Inflammatory macrophage (primary cell): Measurements from ENCODE around the gene PKP1.

Experiments used
- DNase-seq, 2 donors: peaks; one replicate each; pipeline ENCODE4 v3.0.0-alpha.2; 2020 to 2022

PKP1 gene

DNA sequence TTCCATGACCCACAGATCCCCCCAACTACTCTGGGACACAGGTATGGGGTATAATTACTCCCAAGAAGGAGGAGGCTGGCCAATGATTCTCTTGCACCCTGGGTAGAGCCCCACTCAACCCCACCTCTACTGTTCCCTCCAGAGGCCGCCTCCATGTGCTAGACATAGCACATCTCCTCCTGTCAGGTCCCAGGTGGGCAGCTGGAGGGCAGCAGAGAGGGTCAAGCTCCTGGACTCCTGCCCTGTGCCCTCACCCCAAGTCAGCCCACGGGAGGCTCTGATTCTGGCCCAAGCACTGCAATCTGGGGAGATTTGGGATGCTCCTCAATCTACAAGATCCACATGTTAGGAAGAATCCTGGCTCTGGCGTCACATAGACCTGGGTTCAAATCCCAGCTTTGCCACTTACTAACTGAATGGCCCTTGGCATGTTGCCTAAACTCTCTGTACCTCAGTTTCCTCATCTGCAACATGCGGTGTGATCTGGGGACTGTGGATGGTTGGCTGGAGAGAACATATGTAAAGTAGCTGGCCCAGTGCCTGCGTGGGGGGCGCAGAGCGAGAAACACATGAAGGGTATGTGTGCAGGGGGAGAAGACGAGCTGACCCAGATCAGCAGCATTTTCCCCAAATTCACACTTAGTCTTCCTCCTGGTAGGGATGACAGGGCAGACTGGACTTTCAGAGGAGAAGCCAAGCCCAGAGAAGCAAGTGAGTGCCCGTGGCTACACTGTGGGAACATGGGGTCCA, 71.0 kb downstream of the PKP1 start:
- no peak for DNase-seq

DNA sequence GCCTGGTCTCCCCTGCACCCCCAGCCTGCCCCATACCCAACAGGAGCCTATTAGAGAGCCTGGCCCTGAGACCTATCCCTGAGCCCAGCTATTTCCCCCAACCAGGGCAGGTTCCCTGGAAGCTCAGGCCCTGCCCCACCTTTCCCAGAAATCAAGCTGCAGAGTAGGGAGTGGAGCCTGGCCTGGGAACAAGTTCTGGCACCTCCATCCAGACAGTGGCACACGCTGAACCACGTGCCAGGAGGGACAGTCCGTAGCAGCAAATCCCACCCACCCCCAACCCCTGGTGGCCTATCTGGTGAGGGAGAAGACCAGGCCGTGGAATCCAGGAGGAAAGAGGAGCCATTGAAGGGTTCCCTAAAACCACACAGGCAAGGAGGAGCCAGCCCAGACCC, 71.6 kb downstream of the PKP1 start:
- no peak for DNase-seq

DNA sequence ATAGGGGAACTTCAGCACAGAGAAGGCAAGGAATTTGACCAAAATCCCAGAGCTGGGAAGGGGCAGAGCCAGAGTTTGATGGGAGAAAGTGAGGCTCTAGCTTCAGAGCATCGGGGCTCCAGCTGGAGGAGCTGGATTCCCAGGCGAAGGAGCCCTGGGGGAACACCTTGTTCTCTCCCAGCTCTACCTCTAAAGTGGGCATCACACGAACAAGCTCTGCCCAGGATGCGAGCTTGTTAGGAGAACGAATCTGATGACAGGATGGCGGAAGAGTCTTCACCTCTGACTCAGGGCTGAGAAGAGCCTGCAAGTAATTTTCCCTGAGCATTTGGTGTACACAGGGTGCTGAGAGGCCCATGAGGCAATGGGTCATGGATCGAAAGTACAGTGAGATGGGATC, 72.2 kb downstream of the PKP1 start:
- no peak for DNase-seq

DNA sequence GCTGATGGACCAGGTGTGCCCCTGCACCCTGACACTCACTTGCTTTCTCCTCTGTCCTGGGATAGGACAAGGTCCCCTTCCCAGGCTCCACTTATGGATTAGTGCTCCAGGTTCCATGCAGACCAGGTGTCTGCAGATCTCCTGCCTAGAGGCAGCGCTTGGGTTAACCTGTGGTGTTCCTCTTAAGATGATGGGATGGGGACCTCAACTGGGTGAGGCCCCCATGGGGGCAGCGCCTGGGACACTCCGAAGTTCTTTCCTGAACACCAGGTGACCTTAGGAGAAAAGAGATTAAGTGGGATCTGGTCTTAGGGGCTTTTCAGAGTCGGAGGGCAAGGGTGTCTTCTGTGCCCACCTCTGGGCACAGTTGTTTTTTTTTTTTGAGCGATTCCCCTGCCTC, 72.9 kb downstream of the PKP1 start:
- DNase-seq = no peak

DNA sequence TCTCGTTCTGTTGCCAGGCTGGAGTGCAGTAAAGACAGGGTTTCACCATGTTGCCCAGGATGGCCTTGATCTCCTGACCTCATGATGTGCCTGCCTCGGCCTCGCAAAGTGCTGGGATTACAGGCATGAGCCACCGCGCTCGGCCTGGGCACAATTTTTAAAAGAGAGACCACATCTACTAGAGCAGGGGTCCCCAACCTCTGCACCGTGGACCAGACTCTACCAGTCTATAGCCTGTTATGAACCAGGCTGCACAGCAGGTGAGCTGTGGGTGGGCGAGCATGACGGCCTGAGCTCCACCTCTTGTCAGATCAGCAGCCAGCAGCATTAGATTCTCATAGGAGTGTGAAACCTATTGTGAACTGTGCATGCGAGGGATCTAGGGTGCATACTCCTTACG, 73.4 kb downstream of the PKP1 start:
- DNase-seq = no peak

DNA sequence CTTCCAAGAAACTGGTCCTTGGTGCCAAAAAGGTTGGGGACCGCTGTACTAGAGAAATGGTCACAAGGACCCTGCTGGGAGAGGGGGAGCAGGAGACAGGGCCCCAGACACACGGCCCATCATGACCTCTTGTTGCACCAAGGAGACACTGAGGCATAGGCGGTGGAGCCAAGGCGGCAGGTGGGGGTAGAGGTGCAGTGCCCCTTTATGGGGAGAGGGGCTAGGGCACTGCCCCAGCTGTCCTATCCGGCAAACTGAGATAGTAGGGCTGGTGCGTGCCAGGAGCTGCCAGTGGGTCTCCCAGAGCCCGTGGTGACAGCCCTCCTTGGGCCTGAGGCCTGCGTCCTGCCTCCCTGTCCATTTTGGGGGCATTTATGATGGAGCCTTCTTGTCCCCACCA, 73.9 kb downstream of the PKP1 start:
- DNase-seq = no peak

DNA sequence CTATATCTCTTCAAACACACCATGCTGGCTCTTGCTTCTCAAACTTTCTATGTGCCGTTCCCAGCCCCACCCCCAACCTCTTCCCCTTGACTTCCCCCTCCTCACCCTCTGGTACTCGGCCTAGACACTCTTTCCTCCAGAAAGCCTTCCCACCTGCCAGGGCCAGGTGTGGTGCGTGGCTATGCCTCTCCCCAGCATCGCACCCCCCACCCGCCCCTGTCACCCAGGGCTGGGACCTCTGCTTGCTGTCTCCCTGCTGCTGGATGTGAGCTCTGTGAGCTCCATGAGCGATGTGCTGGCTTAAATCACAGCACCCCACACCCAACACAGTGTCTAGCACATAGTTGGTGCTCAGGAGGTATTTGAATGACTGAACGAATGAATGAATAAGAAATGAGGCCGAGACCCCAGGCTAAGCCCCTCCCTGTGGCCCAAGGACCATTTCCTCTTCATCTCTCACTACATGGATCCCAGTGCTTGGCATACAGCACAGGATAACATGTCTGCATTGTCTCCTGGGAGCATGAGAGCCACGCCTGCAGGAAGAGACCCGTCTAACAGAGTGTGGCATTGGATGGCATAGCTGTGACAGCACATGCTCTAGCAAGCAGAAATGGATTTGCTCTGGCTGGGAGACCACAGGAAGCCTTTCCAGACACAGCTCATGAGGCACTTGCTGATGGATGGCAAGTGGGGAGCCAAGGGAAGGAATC, 74.5 kb downstream of the PKP1 start:
- no peak for DNase-seq

DNA sequence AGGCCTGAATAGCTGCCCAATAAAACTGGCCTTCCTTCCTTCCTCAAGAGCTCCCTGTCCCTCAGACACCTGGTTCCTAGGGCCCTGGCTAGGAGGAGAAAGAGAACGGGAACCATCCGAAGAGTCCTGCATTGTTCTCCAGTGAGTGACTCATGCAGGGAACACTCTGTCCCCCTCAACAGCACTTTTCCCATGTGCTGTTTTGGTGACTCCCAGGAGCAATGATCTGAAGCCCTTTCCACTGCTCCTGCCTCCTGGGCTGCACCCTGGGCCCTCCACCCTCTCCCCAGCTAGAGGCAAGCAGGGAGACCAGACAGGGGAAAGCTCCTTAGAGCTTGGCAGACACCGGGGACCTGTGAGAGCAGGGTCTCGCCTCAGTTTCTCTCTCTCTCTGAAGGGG, 75.3 kb downstream of the PKP1 start:
- no peak for DNase-seq

DNA sequence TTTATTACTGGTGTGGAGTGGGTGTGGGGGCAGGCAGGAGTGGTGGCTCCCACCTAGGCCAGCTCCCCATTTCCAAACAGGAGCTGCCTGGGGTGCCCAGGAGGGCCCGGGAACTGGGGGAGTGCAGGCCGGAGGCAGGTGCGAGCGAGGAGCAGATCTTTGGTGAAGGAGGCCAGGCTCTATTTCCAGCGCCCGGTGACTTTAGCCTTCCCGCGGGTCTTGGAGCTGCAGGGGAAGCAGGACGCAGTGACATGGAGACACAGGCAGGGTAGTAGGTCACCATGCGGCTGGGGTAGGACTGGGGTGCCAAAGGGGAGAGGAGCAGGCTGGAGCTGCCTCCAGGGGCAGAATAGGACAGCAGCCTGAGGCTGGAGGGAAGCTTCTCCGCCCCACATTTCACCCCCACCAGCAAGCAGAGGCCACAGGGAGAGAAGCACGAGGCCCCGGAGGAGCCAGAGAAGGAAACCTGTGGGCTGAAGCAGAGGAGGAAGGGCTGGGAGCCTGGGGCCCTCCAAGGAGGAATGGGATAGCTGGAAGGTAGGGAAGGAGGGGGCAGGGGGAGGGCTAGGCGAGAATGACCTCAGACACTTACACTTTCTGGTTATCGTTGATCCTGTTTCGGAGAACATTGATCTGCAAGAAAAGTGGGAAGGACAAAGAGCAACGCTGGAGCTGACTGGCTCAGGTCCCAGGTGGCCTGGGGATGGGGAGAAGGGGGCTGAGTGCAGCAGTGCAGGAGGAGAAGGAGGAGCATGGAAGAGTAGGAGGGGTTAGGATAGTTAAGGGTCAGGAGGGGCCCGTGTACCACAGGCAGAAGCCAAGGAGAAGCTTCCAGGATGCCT, 75.9 kb downstream of the PKP1 start:
- no peak for DNase-seq

DNA sequence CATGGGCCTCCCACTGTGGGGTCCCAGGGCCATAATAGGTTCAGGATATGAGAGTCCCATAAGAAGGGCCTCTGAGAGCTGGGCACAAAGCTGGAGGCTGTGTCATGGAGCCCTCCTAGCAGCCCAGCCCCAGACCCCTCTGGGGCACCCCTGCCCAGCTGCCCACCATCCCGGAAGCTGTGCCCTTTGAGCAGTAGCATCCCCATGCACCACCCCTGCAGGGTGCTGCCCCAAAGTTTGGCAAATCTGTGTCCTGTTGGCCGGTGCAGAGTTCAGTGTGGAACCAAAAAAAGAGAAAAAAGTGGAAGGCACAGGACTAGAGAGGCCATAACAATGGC, 76.5 kb downstream of the PKP1 start:
- no peak for DNase-seq

DNA sequence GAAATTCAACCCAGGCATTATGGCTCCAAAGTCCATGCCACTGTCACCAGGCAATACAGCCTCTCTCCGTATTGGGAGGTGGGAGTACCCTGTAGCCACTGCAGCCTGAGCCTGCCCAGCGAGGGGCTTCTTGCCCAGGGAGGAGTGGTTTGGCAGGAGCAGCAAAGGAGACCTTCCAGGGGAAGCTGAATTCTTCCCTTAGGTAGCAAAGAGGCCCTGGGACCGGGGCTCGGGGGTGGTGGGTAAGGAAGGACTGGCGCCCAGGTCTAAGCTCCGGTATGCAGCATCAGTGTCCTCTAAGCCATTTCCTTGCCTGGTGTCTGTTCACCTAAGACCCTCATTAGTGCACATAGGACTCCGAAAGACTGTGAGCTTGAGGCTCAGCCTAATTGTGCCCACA, 77.2 kb downstream of the PKP1 start:
- DNase-seq = no peak

DNA sequence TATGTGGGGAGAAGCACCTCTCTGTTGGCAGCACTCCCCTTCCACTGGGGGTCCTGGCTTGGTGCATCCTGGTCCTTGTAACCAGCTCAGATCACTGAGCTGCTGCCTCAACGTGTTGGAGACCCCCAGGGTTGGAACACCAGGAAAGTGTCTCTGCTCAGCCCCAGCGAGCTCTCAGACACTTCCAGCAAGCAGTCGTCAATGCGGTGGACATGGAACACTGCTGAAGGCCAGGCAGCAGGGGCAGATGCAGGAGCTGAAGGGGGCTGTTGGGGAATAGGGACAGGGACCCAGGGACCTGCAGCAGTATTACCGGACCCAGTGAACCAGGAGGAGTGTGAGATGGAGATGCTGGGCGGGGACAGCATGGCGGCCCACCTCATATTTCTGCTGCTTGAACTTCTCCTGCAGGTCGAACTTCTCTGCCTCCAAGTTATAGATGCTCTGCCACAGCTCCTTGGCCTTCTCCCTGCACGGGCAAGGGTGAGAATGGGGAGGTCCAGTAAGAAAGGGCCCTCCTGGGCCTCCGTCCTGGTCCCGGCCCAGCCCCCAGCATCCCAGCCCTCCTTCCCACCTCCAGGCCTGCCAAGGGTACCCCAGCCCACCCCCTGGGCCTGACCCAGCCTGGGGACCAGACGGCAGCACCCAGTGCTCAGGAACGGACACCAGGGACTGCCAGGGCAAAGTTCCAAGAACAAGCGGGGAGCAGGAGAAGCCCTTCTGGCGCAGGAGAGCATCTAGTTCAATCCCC, 77.8 kb downstream of the PKP1 start:
- DNase-seq = no peak

DNA sequence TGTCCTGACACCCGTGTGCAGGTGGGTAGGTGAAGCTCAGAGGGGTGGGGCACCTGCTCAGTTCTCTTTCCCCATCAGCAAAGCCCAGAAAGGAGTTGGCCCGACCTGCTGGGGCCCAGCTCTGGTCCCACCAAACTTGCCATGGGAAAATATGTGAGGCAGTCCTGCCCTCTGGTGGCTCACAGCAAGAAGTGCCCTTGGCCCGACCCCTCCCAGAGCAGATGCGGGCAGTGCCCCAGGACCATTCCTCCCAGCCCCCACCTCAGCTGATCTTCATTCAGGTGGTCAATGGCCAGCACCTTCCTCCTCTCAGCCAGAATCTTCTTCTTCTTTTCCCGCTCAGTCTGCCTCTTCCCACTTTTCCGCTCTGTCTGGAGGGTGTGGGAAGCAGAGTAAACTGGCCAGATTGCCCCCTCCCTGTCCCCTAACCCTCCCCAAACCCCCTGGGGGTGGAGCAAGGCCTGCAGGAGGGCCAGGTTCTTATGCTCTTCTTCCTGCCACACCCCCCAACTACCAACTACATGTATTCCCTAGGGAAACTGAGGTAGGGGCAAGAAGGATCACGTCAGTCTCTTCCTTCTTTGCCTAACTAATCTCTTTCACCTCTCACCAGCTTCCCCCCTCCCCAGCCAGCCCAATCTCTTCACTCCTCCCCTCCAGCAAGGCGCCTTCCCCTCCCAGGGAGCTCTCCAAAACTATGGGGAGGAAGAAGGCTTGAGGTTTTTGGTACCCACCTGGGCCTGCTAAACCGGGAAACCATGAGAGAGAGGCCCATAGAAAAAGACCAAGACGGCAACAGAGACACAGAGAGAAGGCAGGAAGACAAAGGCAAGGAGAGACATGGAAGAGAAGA, 78.6 kb downstream of the PKP1 start:
- peak in 1 of 2 donors; percentile 17 for DNase-seq

DNA sequence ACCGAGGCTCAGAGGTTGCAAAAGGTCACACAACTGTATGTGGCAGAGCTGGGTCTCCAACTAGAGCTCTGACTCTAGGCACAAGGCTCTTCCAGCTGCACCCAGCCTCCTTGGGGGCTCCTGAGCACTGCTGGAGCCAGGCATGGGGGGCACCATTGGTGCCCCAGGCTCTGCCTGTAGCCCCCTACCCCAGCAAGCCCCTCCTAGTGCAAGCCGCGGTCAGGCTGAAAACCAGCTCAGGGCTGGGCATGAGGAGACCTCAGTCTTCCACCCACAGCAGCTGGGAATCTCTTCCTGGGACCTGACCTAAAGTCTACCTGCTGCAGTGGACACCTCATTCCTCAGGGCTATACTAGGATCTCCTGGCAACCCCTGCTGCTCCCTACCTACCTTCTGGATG, 79.6 kb downstream of the PKP1 start:
- DNase-seq = no peak

DNA sequence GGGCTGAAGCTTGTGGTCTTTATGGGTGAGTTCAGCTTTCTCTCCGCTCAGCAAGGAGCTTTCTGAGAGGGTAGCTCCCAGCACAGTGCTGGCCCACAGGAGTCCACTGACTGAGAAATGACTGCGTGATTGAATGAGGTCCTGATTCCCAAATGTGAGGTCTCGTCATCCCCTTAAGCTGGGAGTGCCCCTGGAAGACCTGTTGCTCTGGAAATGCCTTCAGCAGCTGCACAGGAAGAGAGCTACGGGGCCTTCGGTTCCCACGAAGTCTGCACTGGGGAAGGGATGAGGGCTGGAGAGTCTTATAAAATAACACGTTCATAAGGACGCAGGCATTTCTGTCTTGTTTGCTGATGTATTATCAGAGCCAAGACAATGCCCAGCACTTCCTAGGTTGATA, 80.2 kb downstream of the PKP1 start:
- DNase-seq = no peak

DNA sequence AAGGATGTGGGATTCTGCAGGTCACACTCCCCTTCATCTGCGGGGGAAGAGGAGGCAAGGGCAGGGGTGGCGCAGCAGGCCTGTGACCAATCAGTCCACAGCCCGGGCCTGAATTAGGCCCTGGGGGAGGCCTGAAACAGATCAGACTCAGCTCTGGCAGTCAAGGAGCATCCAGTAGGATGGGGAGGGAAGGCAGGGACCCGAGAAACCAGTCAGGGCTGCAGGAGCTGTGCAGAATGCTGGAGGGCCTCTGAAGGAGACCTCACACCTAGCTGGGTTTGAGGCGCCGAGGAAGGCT, 81.5 kb downstream of the PKP1 start:
- DNase-seq = no peak

DNA sequence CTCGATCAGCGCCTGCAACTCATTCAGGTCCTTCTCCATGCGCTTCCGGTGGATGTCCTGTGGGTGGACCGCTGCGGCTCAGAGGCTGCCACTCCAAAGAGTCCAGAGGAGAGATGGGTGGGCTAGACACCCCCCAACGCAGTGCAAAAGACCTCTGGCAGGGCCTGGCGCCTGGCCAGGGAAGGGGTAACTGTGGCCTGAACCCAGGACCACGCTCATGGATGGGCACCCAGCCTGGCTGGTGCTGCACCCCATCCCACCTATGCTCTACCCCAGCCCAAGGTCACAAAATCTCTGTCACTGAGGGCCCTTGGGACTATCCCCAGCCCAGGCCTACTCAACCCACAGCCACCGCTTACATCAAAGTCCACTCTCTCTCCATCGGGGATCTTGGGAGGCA, 81.9 kb downstream of the PKP1 start:
- DNase-seq = no peak

DNA sequence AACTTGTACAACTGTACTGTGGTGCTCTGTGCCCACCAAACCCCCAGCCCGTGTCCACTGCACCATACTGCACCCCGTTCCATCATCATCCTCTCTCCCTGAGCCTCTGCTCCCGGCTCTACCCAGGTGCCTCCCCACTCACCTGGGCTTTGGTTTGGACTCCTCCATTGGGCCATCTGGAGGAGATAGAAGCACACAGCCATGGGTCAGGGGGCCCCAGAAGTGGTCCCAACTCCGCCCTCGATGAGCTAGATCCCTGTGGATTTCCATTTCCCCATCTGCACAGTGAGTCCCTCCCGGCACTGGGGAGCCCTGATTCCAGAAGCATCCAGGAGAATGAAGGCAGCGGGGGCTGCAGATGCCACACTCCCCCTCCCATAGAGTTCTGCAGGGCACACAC, 83.4 kb downstream of the PKP1 start:
- DNase-seq = no peak

DNA sequence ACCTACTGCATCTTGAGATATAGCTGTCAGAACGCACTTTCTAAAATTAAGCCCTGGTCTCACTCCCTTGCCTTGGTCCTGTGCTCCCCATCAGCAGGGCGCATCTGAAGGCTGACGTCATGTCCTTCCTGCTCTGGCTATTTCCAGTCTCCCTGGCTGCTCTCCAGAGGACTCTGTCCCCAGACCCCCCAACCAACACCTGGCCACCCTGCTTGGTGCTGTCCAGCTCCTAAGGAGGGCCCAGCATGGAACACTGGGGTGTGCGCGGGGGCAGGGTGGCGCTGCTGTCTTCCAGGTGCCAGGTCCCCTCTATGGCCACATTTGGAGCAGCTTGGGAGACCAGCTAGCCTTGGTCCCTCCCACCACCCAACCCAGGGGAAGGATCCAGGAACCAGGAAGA, 85.9 kb downstream of the PKP1 start:
- DNase-seq = no peak

DNA sequence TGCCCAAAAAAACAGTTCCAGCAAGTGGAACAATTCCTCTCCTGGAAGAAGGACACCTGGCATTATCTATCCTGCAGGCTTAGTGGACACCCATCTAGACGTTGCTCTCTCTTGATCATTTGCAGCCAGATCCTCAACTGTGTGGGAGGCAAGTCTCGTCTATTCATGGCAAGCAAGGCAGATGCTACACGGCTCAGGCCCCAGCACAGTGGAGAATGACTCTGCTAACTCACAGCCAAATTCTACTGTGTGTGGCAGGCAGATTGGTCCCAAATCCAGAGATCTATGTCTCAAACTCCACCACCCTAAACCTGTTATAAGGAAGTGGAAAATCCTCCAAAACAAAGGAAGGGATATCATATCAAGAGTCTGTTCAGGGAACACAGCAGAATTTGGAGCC, 87.2 kb downstream of the PKP1 start:
- no peak for DNase-seq

DNA sequence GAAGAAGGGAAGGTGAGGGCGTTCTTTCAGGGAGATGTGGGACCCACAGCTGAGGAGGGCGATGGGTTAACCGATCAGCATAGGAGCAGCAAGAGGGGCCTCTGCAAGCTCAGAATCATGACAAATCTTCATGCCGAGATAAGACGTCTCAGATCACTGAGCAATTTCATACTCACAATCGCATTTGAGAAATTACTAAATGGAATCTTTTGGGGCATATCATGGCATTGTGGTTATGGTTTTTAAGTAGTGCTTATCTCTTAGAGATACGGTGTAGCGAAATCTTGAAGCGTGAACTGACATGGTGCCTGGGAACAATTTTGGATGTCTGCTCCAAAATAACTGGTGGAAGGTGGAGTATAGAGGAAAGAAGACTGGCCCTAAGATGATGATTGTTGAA, 88.0 kb downstream of the PKP1 start:
- no peak for DNase-seq

DNA sequence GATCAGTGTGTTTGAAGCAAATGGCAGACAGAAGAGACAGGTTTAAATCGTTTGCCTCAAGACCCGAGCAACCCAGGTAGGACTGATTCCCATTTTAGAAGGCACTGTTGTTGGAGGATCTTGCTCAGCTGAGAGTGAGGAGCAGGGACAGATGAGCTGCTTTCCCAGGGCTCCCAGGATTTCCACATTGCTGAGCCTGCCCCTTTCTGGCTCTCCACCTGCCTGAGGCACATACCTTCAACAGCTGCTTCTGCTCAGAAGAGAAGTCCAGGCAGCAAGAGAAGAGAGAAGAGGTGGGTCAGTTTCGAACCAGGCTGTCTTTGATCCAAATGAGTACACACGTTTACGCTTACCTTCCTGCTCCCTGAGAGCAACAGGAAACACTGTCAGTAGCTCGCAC, 88.5 kb downstream of the PKP1 start:
- no peak for DNase-seq
